ENCODE data around the gene ROCK2.
A peak's percentile ranks its signal among the peaks of the same experiment; 100 is the strongest.
"Not testable (repeated sequence)": the region's sequence is repeated elsewhere in the genome, so short reads cannot be mapped to it uniquely, and the experiment has no call there.

The ROCK2 gene

GRCh38 chr2:11242542-11243174 lies 101.8 kb downstream of the ROCK2 start:
- no peak for DNase-seq (ENCODE audit: low read depth, low spot score)
- H3K27ac ChIP-seq, result no peak overlapping the region

GRCh38 chr2:11241412-11242203 lies 102.8 kb downstream of the ROCK2 start:
- no peak for DNase-seq (ENCODE audit: low read depth, low spot score)
- no peak overlapping the region for H3K27ac ChIP-seq

GRCh38 chr2:11239666-11240462 lies 104.6 kb downstream of the ROCK2 start:
- H3K27ac ChIP-seq, result no peak overlapping the region
- DNase-seq (ENCODE audit: low read depth, low spot score), result no peak

GRCh38 chr2:11239147-11239546 lies 105.3 kb downstream of the ROCK2 start:
- no peak overlapping the region for H3K27ac ChIP-seq
- no peak for DNase-seq (ENCODE audit: low read depth, low spot score)

GRCh38 chr2:11237122-11237521 lies 107.3 kb downstream of the ROCK2 start:
- DNase-seq (ENCODE audit: low read depth, low spot score), result no peak
- no peak overlapping the region for H3K27ac ChIP-seq

GRCh38 chr2:11236335-11236734 lies 108.1 kb downstream of the ROCK2 start:
- no peak for DNase-seq (ENCODE audit: low read depth, low spot score)

GRCh38 chr2:11235583-11235982 lies 108.9 kb downstream of the ROCK2 start:
- H3K27ac ChIP-seq, result no peak overlapping the region
- no peak for DNase-seq (ENCODE audit: low read depth, low spot score)

More at GRCh38 chr2:11236335-11236734, 108.1 kb downstream of the ROCK2 start:
- H3K27ac ChIP-seq, result no peak overlapping the region

- no peak for DNase-seq (ENCODE audit: low read depth, low spot score)
- no peak overlapping the region for H3K27ac ChIP-seq
Measured at GRCh38 chr2:11234309-11234708, 110.1 kb downstream of the ROCK2 start.

GRCh38 chr2:11231193-11231592 lies 113.2 kb downstream of the ROCK2 start:
- not testable (repeated sequence) for DNase-seq (ENCODE audit: low read depth, low spot score)

GRCh38 chr2:11228692-11229091 lies 115.7 kb downstream of the ROCK2 start:
- no peak for DNase-seq (ENCODE audit: low read depth, low spot score)
- H3K27ac ChIP-seq, result no peak overlapping the region

More at GRCh38 chr2:11231193-11231592, 113.2 kb downstream of the ROCK2 start:
- not testable (repeated sequence) for H3K27ac ChIP-seq

GRCh38 chr2:11227595-11227994 lies 116.8 kb downstream of the ROCK2 start:
- H3K27ac ChIP-seq, result no peak overlapping the region
- DNase-seq (ENCODE audit: low read depth, low spot score), result no peak

GRCh38 chr2:11224887-11225286 lies 119.5 kb downstream of the ROCK2 start:
- H3K27ac ChIP-seq, result no peak overlapping the region
- DNase-seq (ENCODE audit: low read depth, low spot score), result no peak

GRCh38 chr2:11222845-11223244 lies 121.6 kb downstream of the ROCK2 start:
- H3K27ac ChIP-seq, result no peak overlapping the region
- no peak for DNase-seq (ENCODE audit: low read depth, low spot score)

GRCh38 chr2:11220445-11220844 lies 124.0 kb downstream of the ROCK2 start:
- DNase-seq (ENCODE audit: low read depth, low spot score), result no peak
- H3K27ac ChIP-seq, result no peak overlapping the region

- no peak for DNase-seq (ENCODE audit: low read depth, low spot score)
- H3K27ac ChIP-seq, result no peak overlapping the region
Measured at GRCh38 chr2:11215407-11215806, 129.0 kb downstream of the ROCK2 start.

GRCh38 chr2:11214770-11215169 lies 129.7 kb downstream of the ROCK2 start:
- no peak for DNase-seq (ENCODE audit: low read depth, low spot score)
- H3K27ac ChIP-seq, result no peak overlapping the region

- H3K27ac ChIP-seq, result no peak overlapping the region
- DNase-seq (ENCODE audit: low read depth, low spot score), result no peak
Measured at GRCh38 chr2:11213975-11214374, 130.5 kb downstream of the ROCK2 start.

- no peak overlapping the region for H3K27ac ChIP-seq
- no peak for DNase-seq (ENCODE audit: low read depth, low spot score)
Measured at GRCh38 chr2:11213090-11213638, 131.3 kb downstream of the ROCK2 start.

GRCh38 chr2:11212645-11213044 lies 131.8 kb downstream of the ROCK2 start:
- H3K27ac ChIP-seq, result no peak overlapping the region
- no peak for DNase-seq (ENCODE audit: low read depth, low spot score)

- no peak overlapping the region for H3K27ac ChIP-seq
Measured at GRCh38 chr2:11208083-11208482, 136.4 kb downstream of the ROCK2 start.

GRCh38 chr2:11203480-11203879 lies 141.0 kb downstream of the ROCK2 start:
- H3K27ac ChIP-seq, result no peak overlapping the region
- DNase-seq (ENCODE audit: low read depth, low spot score), result peak; percentile 22

More at GRCh38 chr2:11208083-11208482, 136.4 kb downstream of the ROCK2 start:
- no peak for DNase-seq (ENCODE audit: low read depth, low spot score)

Measured in epithelial cell of prostate (primary cell).